Endothelial cell of umbilical vein (primary cell): ENCODE data around the gene TBC1D17. TPM values are rescaled to one million over a fixed set of nuclear protein-coding genes. Genes with fewer than 3 reads are reported as not detected.

Source experiments
- BruUV-seq: library from RNA; stranded (reverse); fragments of 400-500 nt; replicated peaks from 2 replicates; lab custom pipeline; 2021; lab: Mats Ljungman, UMichigan
- CTCF ChIA-PET: fragments of 300-600, 350-600 bp; sonication (Branson Sonifier 250); formaldehyde crosslinking; loops from one replicate; lab custom pipeline; 2021; ENCODE audit warnings: antibody characterized with exemption, inconsistent platforms; lab: Charles Lee
- POLR2A ChIA-PET: fragments of 300-600, 350-600 bp; sonication (Branson Sonifier 250); formaldehyde crosslinking; loops from one replicate; lab custom pipeline; 2021; ENCODE audit warnings: antibody characterized with exemption, inconsistent platforms; lab: Charles Lee
- DNase-seq: peaks from one replicate; pipeline ENCODE4 v3.0.0-alpha.2; 2011; ENCODE audit warnings: low read depth, low spot score
- FAIRE-seq: peaks from 2 replicates; lab custom pipeline; 2011; peaks lifted over from hg19 to GRCh38; lab: Jason Lieb, UNC
- H2AFZ ChIP-seq: 2 replicates; pipeline ENCODE4 v1.6.0; 2012; ENCODE audit warnings: low read depth, low read length, control low read depth, inconsistent platforms
- H3K27ac ChIP-seq: 2 replicates; pipeline ENCODE4 v1.5.1; 2011; ENCODE audit warnings: low read depth, mild to moderate bottlenecking, control low read depth, low read length, moderate library complexity; ENCODE audit not compliant: insufficient read depth
- H3K27me3 ChIP-seq, 2 experiments: 2 replicates each; pipeline versions ENCODE4 v1.6.0 to v1.6.1; 2011; ENCODE audit warnings: low read length in 2 of 2, mixed read lengths in 1 of 2; ENCODE audit not compliant: control insufficient read depth in 2 of 2, insufficient read depth in 2 of 2
- H3K36me3 ChIP-seq, 2 experiments: 2 replicates in 1 of 2; 3 replicates in 1 of 2; pipeline ENCODE4 v1.5.1; 2011; ENCODE audit warnings: low read length in 2 of 2, mild to moderate bottlenecking in 1 of 2, moderate library complexity in 1 of 2; ENCODE audit not compliant: control insufficient read depth in 2 of 2, insufficient read depth in 2 of 2; ENCODE audit errors: extremely low read depth in 1 of 2
- H3K4me1 ChIP-seq: 3 replicates; pipeline ENCODE4 v1.5.1; 2011; ENCODE audit warnings: mild to moderate bottlenecking, low read length; ENCODE audit not compliant: control insufficient read depth, insufficient read depth; ENCODE audit errors: extremely low read depth
- H3K4me2 ChIP-seq: 2 replicates; pipeline ENCODE4 v1.6.1; 2011; ENCODE audit warnings: low read length, control low read depth, mixed read lengths; ENCODE audit not compliant: insufficient read depth
- H3K4me3 ChIP-seq, 3 experiments: fragments of 200-600 bp in 1 of 3; sonication (generic), shearing (Covaris generic) in 1 of 3; replicated peaks in 1 of 3; 2 replicates each; pipeline ENCODE4 v1.5.1; 2011 to 2016; ENCODE audit warnings: control low read depth in 3 of 3, low read length in 3 of 3, mild to moderate bottlenecking in 2 of 3, inconsistent platforms in 1 of 3, low read depth in 1 of 3, moderate library complexity in 1 of 3; ENCODE audit not compliant: insufficient read depth in 1 of 3
- H3K79me2 ChIP-seq: 2 replicates; pipeline ENCODE4 v1.6.0; 2012; ENCODE audit warnings: low read length, inconsistent platforms; ENCODE audit not compliant: control insufficient read depth, insufficient read depth
- H3K9ac ChIP-seq: replicated peaks from 2 replicates; pipeline ENCODE3; 2011; ENCODE audit warnings: low read length, control low read depth; ENCODE audit not compliant: insufficient read depth; ENCODE audit errors: extremely low read depth
- H3K9me1 ChIP-seq: replicated peaks from 3 replicates; pipeline ENCODE4 v1.6.0; 2011; ENCODE audit warnings: mild to moderate bottlenecking, low read length; ENCODE audit not compliant: control insufficient read depth, insufficient read depth; ENCODE audit errors: extremely low read depth
- H3K9me3 ChIP-seq: replicated peaks from 2 replicates; pipeline ENCODE4 v1.5.1; 2012; ENCODE audit warnings: low read length, inconsistent platforms; ENCODE audit not compliant: control insufficient read depth, insufficient read depth
- H4K20me1 ChIP-seq: replicated peaks from 2 replicates; pipeline ENCODE3; 2011; ENCODE audit warnings: mild to moderate bottlenecking, low read length; ENCODE audit not compliant: control insufficient read depth, insufficient read depth; ENCODE audit errors: extremely low read depth
- EZH2 ChIP-seq: IDR thresholded peaks from 2 replicates; pipeline ENCODE4 v1.6.1; 2012; ENCODE audit warnings: borderline replicate concordance, low read depth, mild to moderate bottlenecking, moderate library complexity, low read length, inconsistent platforms; ENCODE audit not compliant: severe bottlenecking
- FOS ChIP-seq: IDR thresholded peaks from 2 replicates; pipeline ENCODE4 v1.6.1; 2011; ENCODE audit warnings: mild to moderate bottlenecking, low read length, moderate library complexity, borderline replicate concordance; ENCODE audit not compliant: insufficient read depth
- GATA2 ChIP-seq: IDR thresholded peaks from 2 replicates; pipeline ENCODE4 v1.7.0; 2011; ENCODE audit warnings: low read depth, mild to moderate bottlenecking, moderate library complexity, mixed read lengths, low read length; ENCODE audit not compliant: insufficient read length, insufficient read depth
- JUN ChIP-seq: IDR thresholded peaks from 2 replicates; pipeline ENCODE4 v1.6.1; 2011; ENCODE audit warnings: borderline replicate concordance, low read depth; ENCODE audit not compliant: insufficient read length, insufficient read depth
- MAX ChIP-seq: IDR thresholded peaks from 2 replicates; pipeline ENCODE4 v1.6.1; 2011; ENCODE audit not compliant: insufficient read depth, insufficient read length
- MYC ChIP-seq: IDR thresholded peaks from one replicate; pipeline ENCODE4 v1.6.1; 2011; ENCODE audit warnings: mild to moderate bottlenecking, low read depth, low read length
- POLR2A ChIP-seq: IDR thresholded peaks from 2 replicates; pipeline ENCODE4 v1.6.1; 2012; ENCODE audit warnings: low read depth, mild to moderate bottlenecking, control low read depth, low read length
- POLR2AphosphoS5 ChIP-seq: IDR thresholded peaks from 2 replicates; pipeline ENCODE4 v1.6.1; 2012; ENCODE audit warnings: low read depth, mild to moderate bottlenecking, control low read depth, low read length, moderate library complexity; ENCODE audit not compliant: insufficient read depth
- dilution Hi-C: fragments of 300-500 bp; cut with MboI; formaldehyde crosslinking; loops from one replicate; pipeline ENCODE4 v1.15.0; 2019; ENCODE audit warnings: low sequenced_read_pairs; ENCODE audit not compliant: extremely low pct_ligation_motif_present
- intact Hi-C: fragments of 100-400 bp; cut with micrococcal nuclease; formaldehyde crosslinking; loops from one replicate; pipeline ENCODE4 v1.10.0; 2022
- polyA plus RNA-seq, 4 experiments: library from polyadenylated mRNA; depleted of rRNA in 3 of 4; stranded (reverse) in 3 of 4; unstranded in 1 of 4; fragments of >200 nt; gene quantifications; 2 replicates each; pipeline versions ENCODE4 v1.2.1 to v1.2.3, GENCODE V29; 2011 to 2012; ENCODE audit warnings: missing spikeins in 1 of 4
- total RNA-seq: library from RNA; stranded (reverse); gene quantifications from 2 replicates; pipeline ENCODE4 v1.2.3, GENCODE V29; 2021
- TF ChIP-seq, protein P1 (sequence below), 2 donors: IDR thresholded peaks; 1 replicate in 1 of 2; 2 replicates in 1 of 2; pipeline ENCODE4 v1.5.1; 2011; ENCODE audit warnings: low read length in 2 of 2, mild to moderate bottlenecking in 2 of 2, moderate library complexity in 2 of 2, control low read depth in 1 of 2, inconsistent platforms in 1 of 2, low read depth in 1 of 2; ENCODE audit not compliant: insufficient read depth in 1 of 2; ENCODE audit errors: extremely low read depth in 1 of 2

Gene TBC1D17
- total and polyA plus RNA-seq, 2 donors (not counting 3 experiments of a cell fraction or from before 2014, with no cell fraction given), result 34.2 to 39.3 TPM

DNA sequence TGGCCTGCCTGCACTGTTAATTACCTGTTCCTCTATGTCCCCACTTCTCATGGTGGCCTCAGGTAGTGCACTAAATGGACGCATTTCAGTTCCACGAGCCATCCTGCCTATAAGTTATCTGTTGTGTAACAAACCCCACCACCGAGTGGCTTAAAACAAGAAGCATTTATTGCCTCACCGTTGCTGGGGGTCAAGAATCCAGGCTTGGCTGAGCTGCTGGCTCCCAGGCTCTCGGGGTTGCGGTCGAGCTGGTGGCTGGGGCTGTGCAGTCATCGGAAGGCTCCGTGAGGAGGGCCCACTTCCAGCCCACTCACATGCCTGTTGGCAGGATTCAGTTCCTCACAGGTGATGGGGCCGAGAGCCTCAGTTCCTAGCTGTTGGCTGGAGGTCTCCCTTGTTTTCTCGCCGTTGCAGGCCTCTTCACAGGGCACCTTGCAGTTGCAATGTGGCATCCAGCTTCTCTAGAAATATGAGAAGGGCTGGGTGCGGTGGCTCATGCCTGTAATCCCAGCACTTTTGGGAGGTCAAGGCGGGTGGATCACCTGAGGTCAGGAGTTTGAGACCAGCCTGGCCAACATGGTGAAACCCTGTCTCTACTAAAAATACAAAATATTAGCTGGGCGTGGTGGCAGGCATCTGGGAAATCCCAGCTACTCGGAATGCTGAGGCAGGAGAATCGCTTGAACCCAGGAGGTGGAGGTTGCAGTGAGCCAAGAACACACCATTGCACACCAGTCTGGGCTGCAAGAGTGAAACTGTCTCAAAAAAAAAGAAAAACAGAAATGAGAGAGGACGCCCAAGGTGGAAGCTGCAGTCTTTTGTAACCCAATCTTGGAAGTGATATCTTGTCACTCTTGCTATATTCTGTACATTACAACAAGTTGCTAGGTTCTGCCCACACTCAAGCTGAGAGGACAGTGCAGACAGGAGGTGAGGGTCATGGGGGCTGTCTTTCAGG, 33.1 kb upstream of the TBC1D17 start:
- Histone ChIP-seq H3K4me3 (no peak overlapping the region), H3K36me3 (peaks cover 2 to 4% of the 10 kb centered on the region in 2 experiments), H3K27ac (no peak overlapping the region), H3K9me3 (no peaks in the 10 kb centered on the region), H3K9me1 (no peaks in the 10 kb centered on the region), H4K20me1 (no peaks in the 10 kb centered on the region), H3K79me2 (no peaks in the 10 kb centered on the region), H3K4me1 (peaks cover 5% of the 10 kb centered on the region), H3K27me3 (no peaks in the 10 kb centered on the region), H3K9ac (no peak overlapping the region), H3K4me2 (no peak overlapping the region), H2AFZ (no peak overlapping the region)
- ChIA-PET POLR2A (no interaction called here), CTCF (no interaction called here)
- intact Hi-C loops, result no loop called here
- dilution Hi-C loops, result no loop called here
- BruUV-seq, result no TSS peak
- TF ChIP-seq POLR2AphosphoS5, result no peak
- DNase-seq, result no peak
- FAIRE-seq, result no peak

- H3K4me2 ChIP-seq, result no peak overlapping the region
- ChIA-PET POLR2A (no interaction called here), CTCF (no interaction called here)
- peaks cover 0 to 4% of the 10 kb centered on the region in 2 experiments for H3K36me3 ChIP-seq
- H4K20me1 ChIP-seq, result no peaks in the 10 kb centered on the region
- intact Hi-C loops, result no loop called here
- H2AFZ ChIP-seq, result no peak overlapping the region
- peaks cover 7% of the 10 kb centered on the region for H3K4me1 ChIP-seq
- H3K79me2 ChIP-seq, result no peaks in the 10 kb centered on the region
- dilution Hi-C loops, result no loop called here
- no peaks in the 10 kb centered on the region for H3K9me1 ChIP-seq
- FAIRE-seq (no peak), DNase-seq (no peak)
- no peak overlapping the region for H3K9ac ChIP-seq
- no peaks in the 10 kb centered on the region for H3K9me3 ChIP-seq
- TF ChIP-seq MAX (no peak), GATA2 (no peak), FOS (no peak), POLR2AphosphoS5 (no peak), MYC (no peak), POLR2A (no peak), JUN (no peak), EZH2 (no peak)
- TF ChIP-seq, protein P1, sequence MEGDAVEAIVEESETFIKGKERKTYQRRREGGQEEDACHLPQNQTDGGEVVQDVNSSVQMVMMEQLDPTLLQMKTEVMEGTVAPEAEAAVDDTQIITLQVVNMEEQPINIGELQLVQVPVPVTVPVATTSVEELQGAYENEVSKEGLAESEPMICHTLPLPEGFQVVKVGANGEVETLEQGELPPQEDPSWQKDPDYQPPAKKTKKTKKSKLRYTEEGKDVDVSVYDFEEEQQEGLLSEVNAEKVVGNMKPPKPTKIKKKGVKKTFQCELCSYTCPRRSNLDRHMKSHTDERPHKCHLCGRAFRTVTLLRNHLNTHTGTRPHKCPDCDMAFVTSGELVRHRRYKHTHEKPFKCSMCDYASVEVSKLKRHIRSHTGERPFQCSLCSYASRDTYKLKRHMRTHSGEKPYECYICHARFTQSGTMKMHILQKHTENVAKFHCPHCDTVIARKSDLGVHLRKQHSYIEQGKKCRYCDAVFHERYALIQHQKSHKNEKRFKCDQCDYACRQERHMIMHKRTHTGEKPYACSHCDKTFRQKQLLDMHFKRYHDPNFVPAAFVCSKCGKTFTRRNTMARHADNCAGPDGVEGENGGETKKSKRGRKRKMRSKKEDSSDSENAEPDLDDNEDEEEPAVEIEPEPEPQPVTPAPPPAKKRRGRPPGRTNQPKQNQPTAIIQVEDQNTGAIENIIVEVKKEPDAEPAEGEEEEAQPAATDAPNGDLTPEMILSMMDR (IDR thresholded peaks at IDR 0.05; ENCODE audit: extremely low read depth in 1 of 2, insufficient read depth in 1 of 2, low read depth in 1 of 2, low read length in 2 of 2), result no peak
- no peak overlapping the region for H3K27ac ChIP-seq
- BruUV-seq, result no TSS peak
- no peaks in the 10 kb centered on the region for H3K27me3 ChIP-seq
- H3K4me3 ChIP-seq, result no peak overlapping the region
Observed at GRCh38 chr19:49845414-49845813, 32.1 kb upstream of the TBC1D17 start.
